ENCODE data around the gene GRM5.
"Not testable (repeated sequence)": the region's sequence is repeated elsewhere in the genome, so short reads cannot be mapped to it uniquely, and the experiment has no call there.

- TF ChIP-seq, protein P1, sequence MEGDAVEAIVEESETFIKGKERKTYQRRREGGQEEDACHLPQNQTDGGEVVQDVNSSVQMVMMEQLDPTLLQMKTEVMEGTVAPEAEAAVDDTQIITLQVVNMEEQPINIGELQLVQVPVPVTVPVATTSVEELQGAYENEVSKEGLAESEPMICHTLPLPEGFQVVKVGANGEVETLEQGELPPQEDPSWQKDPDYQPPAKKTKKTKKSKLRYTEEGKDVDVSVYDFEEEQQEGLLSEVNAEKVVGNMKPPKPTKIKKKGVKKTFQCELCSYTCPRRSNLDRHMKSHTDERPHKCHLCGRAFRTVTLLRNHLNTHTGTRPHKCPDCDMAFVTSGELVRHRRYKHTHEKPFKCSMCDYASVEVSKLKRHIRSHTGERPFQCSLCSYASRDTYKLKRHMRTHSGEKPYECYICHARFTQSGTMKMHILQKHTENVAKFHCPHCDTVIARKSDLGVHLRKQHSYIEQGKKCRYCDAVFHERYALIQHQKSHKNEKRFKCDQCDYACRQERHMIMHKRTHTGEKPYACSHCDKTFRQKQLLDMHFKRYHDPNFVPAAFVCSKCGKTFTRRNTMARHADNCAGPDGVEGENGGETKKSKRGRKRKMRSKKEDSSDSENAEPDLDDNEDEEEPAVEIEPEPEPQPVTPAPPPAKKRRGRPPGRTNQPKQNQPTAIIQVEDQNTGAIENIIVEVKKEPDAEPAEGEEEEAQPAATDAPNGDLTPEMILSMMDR (IDR thresholded peaks at IDR 0.05): not testable (repeated sequence)
- not testable (repeated sequence) for TF ChIP-seq POLR2A (IDR thresholded peaks at IDR 0.05)
These were observed 18.6 kb downstream of the GRM5 start for GRCh38 chr11:89047159-89047558.

All from thyroid gland (tissue), 4 donors.